Activated CD4-positive, alpha-beta T cell treated with anti-CD3 and anti-CD28 coated beads, Interleukin-2, amount 10 ng/mL, durations not matched to agents 24 days and 14 days (primary cell): ENCODE data around the gene PPP3CB. TPM values are rescaled to one million over a fixed set of nuclear protein-coding genes. Genes with fewer than 3 reads are reported as not detected.

Source experiments
- DNase-seq: peaks from one replicate; pipeline ENCODE4 v3.0.0; 2022
- H3K27ac Mint-ChIP-seq: one replicate; pipeline ENCODE4 v1.8.0; 2022; ENCODE audit warnings: mild to moderate bottlenecking, mixed read lengths
- H3K27me3 Mint-ChIP-seq: one replicate; pipeline ENCODE4 v1.8.0; 2022; ENCODE audit warnings: mixed read lengths
- H3K36me3 Mint-ChIP-seq: one replicate; pipeline ENCODE4 v1.8.0; 2022; ENCODE audit warnings: low read depth, mild to moderate bottlenecking, mixed read lengths
- H3K4me1 Mint-ChIP-seq: one replicate; pipeline ENCODE4 v1.8.0; 2021; ENCODE audit warnings: mixed read lengths
- H3K4me3 Mint-ChIP-seq: one replicate; pipeline ENCODE4 v1.8.0; 2022; ENCODE audit warnings: mild to moderate bottlenecking, moderate library complexity, mixed read lengths
- H3K9me3 Mint-ChIP-seq: one replicate; pipeline ENCODE4 v1.8.0; 2021; ENCODE audit warnings: mixed read lengths
- intact Hi-C: fragments of 100-400 bp; cut with micrococcal nuclease; formaldehyde crosslinking; loops from one replicate; pipeline ENCODE4 v1.15.1; 2023
- total RNA-seq: library from RNA; stranded (reverse); gene quantifications from 2 replicates; pipeline ENCODE4 v1.2.3, GENCODE V29; 2022

PPP3CB gene
- total RNA-seq, 1 donor from 2014 or later: 43.6 TPM

GRCh38 chr10:73460897-73461296, 34.9 kb downstream of the PPP3CB start:
- peaks cover 24% of the 10 kb centered on the region for H3K36me3 Mint-ChIP-seq
- no peak overlapping the region for H3K4me3 Mint-ChIP-seq
- no peaks in the 10 kb centered on the region for H3K9me3 Mint-ChIP-seq
- no peaks in the 10 kb centered on the region for H3K4me1 Mint-ChIP-seq
- H3K27ac Mint-ChIP-seq: no peak overlapping the region
- no peaks in the 10 kb centered on the region for H3K27me3 Mint-ChIP-seq
- DNase-seq: no peak
- intact Hi-C loops: no loop called here

GRCh38 chr10:73459683-73460314, 36.0 kb downstream of the PPP3CB start:
- DNase-seq: no peak
- Mint-ChIP-seq H3K36me3 (peaks cover 19% of the 10 kb centered on the region), H3K9me3 (no peaks in the 10 kb centered on the region), H3K27ac (no peak overlapping the region), H3K4me1 (no peaks in the 10 kb centered on the region), H3K27me3 (no peaks in the 10 kb centered on the region), H3K4me3 (no peak overlapping the region)
- intact Hi-C loops: no loop called here

GRCh38 chr10:73456187-73456890, 39.5 kb downstream of the PPP3CB start:
- Mint-ChIP-seq H3K36me3 (peaks cover 20% of the 10 kb centered on the region), H3K27me3 (no peaks in the 10 kb centered on the region), H3K27ac (no peak overlapping the region), H3K4me3 (no peak overlapping the region), H3K9me3 (no peaks in the 10 kb centered on the region), H3K4me1 (no peaks in the 10 kb centered on the region)
- DNase-seq: no peak
- intact Hi-C loops: no loop called here

- Mint-ChIP-seq H3K27ac (no peak overlapping the region), H3K27me3 (no peaks in the 10 kb centered on the region), H3K36me3 (peaks cover 34% of the 10 kb centered on the region), H3K4me1 (no peaks in the 10 kb centered on the region), H3K9me3 (no peaks in the 10 kb centered on the region), H3K4me3 (no peak overlapping the region)
- intact Hi-C loops: no loop called here
- no peak for DNase-seq
These were observed 46.7 kb downstream of the PPP3CB start for GRCh38 chr10:73449113-73449512.

- Mint-ChIP-seq H3K4me1 (no peaks in the 10 kb centered on the region), H3K4me3 (no peak overlapping the region), H3K36me3 (peaks cover 33% of the 10 kb centered on the region), H3K27ac (no peak overlapping the region), H3K9me3 (no peaks in the 10 kb centered on the region), H3K27me3 (no peaks in the 10 kb centered on the region)
- DNase-seq: no peak
- intact Hi-C loops: no loop called here
These were observed 47.4 kb downstream of the PPP3CB start for GRCh38 chr10:73448384-73448783.

GRCh38 chr10:73446926-73447325, 48.9 kb downstream of the PPP3CB start:
- intact Hi-C loops: no loop called here
- Mint-ChIP-seq H3K4me3 (no peak overlapping the region), H3K36me3 (peaks cover 31% of the 10 kb centered on the region), H3K9me3 (no peaks in the 10 kb centered on the region), H3K4me1 (peaks cover 2% of the 10 kb centered on the region), H3K27me3 (no peaks in the 10 kb centered on the region), H3K27ac (no peak overlapping the region)
- no peak for DNase-seq

- peaks cover 35% of the 10 kb centered on the region for H3K36me3 Mint-ChIP-seq
These were observed 51.4 kb downstream of the PPP3CB start for GRCh38 chr10:73444457-73444856.

GRCh38 chr10:73439605-73440312, 56.1 kb downstream of the PPP3CB start:
- Mint-ChIP-seq H3K27me3 (no peaks in the 10 kb centered on the region), H3K36me3 (peaks cover 30% of the 10 kb centered on the region), H3K9me3 (no peaks in the 10 kb centered on the region), H3K27ac (peak overlapping the region; percentile 49), H3K4me1 (peaks cover 14% of the 10 kb centered on the region), H3K4me3 (no peak overlapping the region)
- intact Hi-C loops: no loop called here
- DNase-seq: no peak

More at GRCh38 chr10:73444457-73444856, 51.4 kb downstream of the PPP3CB start:
- intact Hi-C loops: no loop called here
- Mint-ChIP-seq H3K27ac (no peak overlapping the region), H3K9me3 (no peaks in the 10 kb centered on the region), H3K4me1 (peaks cover 8% of the 10 kb centered on the region), H3K27me3 (no peaks in the 10 kb centered on the region), H3K4me3 (no peak overlapping the region)
- DNase-seq: no peak

- H3K4me3 Mint-ChIP-seq: no peak overlapping the region
- H3K36me3 Mint-ChIP-seq: peaks cover 25% of the 10 kb centered on the region
- DNase-seq: no peak
- H3K9me3 Mint-ChIP-seq: no peaks in the 10 kb centered on the region
- intact Hi-C loops: no loop called here
- no peaks in the 10 kb centered on the region for H3K27me3 Mint-ChIP-seq
- peaks cover 14% of the 10 kb centered on the region for H3K4me1 Mint-ChIP-seq
- no peak overlapping the region for H3K27ac Mint-ChIP-seq
These were observed 56.8 kb downstream of the PPP3CB start for GRCh38 chr10:73439055-73439454.

- Mint-ChIP-seq H3K4me3 (no peak within 1 kb of the TSS), H3K36me3 (peaks cover 22% of the 10 kb centered on the region), H3K4me1 (peaks cover 7% of the 10 kb centered on the region), H3K9me3 (no peaks in the 10 kb centered on the region), H3K27ac (no peak within 1 kb of the TSS), H3K27me3 (no peaks in the 10 kb centered on the region)
- intact Hi-C loops: no loop called here
- DNase-seq: peak; percentile 53
These were observed 62.3 kb downstream of the PPP3CB start, which contains the start of gene MSS51 for GRCh38 chr10:73433538-73433867. Gene MSS51, minus strand, starts transcription at chr10:73433561. Its CDS starts 5,277 bp downstream, at chr10:73428284.

- Mint-ChIP-seq H3K9me3 (no peaks in the 10 kb centered on the region), H3K4me3 (no peak overlapping the region), H3K36me3 (peaks cover 21% of the 10 kb centered on the region), H3K27ac (no peak overlapping the region), H3K4me1 (peaks cover 7% of the 10 kb centered on the region), H3K27me3 (no peaks in the 10 kb centered on the region)
- DNase-seq: no peak
- intact Hi-C loops: no loop called here
These were observed 62.9 kb downstream of the PPP3CB start for GRCh38 chr10:73432646-73433537.

GRCh38 chr10:73426318-73426717, 69.5 kb downstream of the PPP3CB start:
- intact Hi-C loops: no loop called here
- no peak overlapping the region for H3K4me3 Mint-ChIP-seq
- no peaks in the 10 kb centered on the region for H3K27me3 Mint-ChIP-seq
- H3K36me3 Mint-ChIP-seq: peaks cover 51% of the 10 kb centered on the region
- H3K27ac Mint-ChIP-seq: no peak overlapping the region
- H3K4me1 Mint-ChIP-seq: no peaks in the 10 kb centered on the region
- no peak for DNase-seq
- H3K9me3 Mint-ChIP-seq: no peaks in the 10 kb centered on the region

GRCh38 chr10:73424478-73424877, 71.3 kb downstream of the PPP3CB start:
- intact Hi-C loops: no loop called here
- Mint-ChIP-seq H3K4me1 (no peaks in the 10 kb centered on the region), H3K9me3 (no peaks in the 10 kb centered on the region), H3K4me3 (no peak overlapping the region), H3K36me3 (peaks cover 46% of the 10 kb centered on the region), H3K27me3 (no peaks in the 10 kb centered on the region), H3K27ac (no peak overlapping the region)
- DNase-seq: no peak
